H1 (cell line): ENCODE results near the gene MARK3. TPM values are rescaled to one million over a fixed set of nuclear protein-coding genes. Genes with fewer than 3 reads are reported as not detected.

ENCODE experiments used
- CEBPB ChIP-seq: IDR thresholded peaks from 2 replicates; pipeline ENCODE4 v1.6.1; 2012; ENCODE audit warnings: low read depth, low read length
- CHD1 ChIP-seq: IDR thresholded peaks from 2 replicates; pipeline ENCODE4 v1.6.1; 2012; ENCODE audit warnings: low read depth, low read length, improper control_type of control experiment
- RXRA ChIP-seq: IDR thresholded peaks from 2 replicates; pipeline ENCODE4 v1.6.1; 2011; ENCODE audit warnings: low read depth, mild to moderate bottlenecking, low read length, moderate library complexity; ENCODE audit not compliant: insufficient read depth
- polyA plus RNA-seq, 7 experiments: library from polyadenylated mRNA; depleted of rRNA in 3 of 7; stranded (reverse) in 5 of 7; unstranded in 2 of 7; fragments of >200 nt in 5 of 7; fragments of 200-250 nt in 2 of 7; gene quantifications; 1 replicate in 5 of 7; 2 replicates in 1 of 7; 4 replicates in 1 of 7; pipeline versions ENCODE4 v1.2.1 to v1.2.3, GENCODE V29; 2011 to 2013; ENCODE audit warnings: missing spikeins in 2 of 7, mixed read lengths in 2 of 7
- total RNA-seq: library from RNA; stranded (reverse); fragmentation: NEBNext Ultra II Directional; extraction: Animal tissue kit (Norgen Biotek cat#: 25700); gene quantifications from 2 replicates; pipeline ENCODE4 v1.2.1, GENCODE V29; 2021
- TF ChIP-seq, protein P1 (sequence below): fragments of 300-600 bp; sonication (generic); IDR thresholded peaks from 2 replicates; pipeline ENCODE4 v1.7.1; 2012; ENCODE audit warnings: low read length, moderate library complexity, mild to moderate bottlenecking, inconsistent platforms; ENCODE audit not compliant: insufficient replicate concordance

MARK3 gene
- total and polyA plus RNA-seq, 2 of the 8 experiments (the other 6 are each of a cell fraction or from before 2014, with no cell fraction given), result 39.4 to 76.9 TPM

GRCh38 chr14:103434868-103435442 is 49.7 kb downstream of the MARK3 start (continued):
- TF ChIP-seq, protein P1, sequence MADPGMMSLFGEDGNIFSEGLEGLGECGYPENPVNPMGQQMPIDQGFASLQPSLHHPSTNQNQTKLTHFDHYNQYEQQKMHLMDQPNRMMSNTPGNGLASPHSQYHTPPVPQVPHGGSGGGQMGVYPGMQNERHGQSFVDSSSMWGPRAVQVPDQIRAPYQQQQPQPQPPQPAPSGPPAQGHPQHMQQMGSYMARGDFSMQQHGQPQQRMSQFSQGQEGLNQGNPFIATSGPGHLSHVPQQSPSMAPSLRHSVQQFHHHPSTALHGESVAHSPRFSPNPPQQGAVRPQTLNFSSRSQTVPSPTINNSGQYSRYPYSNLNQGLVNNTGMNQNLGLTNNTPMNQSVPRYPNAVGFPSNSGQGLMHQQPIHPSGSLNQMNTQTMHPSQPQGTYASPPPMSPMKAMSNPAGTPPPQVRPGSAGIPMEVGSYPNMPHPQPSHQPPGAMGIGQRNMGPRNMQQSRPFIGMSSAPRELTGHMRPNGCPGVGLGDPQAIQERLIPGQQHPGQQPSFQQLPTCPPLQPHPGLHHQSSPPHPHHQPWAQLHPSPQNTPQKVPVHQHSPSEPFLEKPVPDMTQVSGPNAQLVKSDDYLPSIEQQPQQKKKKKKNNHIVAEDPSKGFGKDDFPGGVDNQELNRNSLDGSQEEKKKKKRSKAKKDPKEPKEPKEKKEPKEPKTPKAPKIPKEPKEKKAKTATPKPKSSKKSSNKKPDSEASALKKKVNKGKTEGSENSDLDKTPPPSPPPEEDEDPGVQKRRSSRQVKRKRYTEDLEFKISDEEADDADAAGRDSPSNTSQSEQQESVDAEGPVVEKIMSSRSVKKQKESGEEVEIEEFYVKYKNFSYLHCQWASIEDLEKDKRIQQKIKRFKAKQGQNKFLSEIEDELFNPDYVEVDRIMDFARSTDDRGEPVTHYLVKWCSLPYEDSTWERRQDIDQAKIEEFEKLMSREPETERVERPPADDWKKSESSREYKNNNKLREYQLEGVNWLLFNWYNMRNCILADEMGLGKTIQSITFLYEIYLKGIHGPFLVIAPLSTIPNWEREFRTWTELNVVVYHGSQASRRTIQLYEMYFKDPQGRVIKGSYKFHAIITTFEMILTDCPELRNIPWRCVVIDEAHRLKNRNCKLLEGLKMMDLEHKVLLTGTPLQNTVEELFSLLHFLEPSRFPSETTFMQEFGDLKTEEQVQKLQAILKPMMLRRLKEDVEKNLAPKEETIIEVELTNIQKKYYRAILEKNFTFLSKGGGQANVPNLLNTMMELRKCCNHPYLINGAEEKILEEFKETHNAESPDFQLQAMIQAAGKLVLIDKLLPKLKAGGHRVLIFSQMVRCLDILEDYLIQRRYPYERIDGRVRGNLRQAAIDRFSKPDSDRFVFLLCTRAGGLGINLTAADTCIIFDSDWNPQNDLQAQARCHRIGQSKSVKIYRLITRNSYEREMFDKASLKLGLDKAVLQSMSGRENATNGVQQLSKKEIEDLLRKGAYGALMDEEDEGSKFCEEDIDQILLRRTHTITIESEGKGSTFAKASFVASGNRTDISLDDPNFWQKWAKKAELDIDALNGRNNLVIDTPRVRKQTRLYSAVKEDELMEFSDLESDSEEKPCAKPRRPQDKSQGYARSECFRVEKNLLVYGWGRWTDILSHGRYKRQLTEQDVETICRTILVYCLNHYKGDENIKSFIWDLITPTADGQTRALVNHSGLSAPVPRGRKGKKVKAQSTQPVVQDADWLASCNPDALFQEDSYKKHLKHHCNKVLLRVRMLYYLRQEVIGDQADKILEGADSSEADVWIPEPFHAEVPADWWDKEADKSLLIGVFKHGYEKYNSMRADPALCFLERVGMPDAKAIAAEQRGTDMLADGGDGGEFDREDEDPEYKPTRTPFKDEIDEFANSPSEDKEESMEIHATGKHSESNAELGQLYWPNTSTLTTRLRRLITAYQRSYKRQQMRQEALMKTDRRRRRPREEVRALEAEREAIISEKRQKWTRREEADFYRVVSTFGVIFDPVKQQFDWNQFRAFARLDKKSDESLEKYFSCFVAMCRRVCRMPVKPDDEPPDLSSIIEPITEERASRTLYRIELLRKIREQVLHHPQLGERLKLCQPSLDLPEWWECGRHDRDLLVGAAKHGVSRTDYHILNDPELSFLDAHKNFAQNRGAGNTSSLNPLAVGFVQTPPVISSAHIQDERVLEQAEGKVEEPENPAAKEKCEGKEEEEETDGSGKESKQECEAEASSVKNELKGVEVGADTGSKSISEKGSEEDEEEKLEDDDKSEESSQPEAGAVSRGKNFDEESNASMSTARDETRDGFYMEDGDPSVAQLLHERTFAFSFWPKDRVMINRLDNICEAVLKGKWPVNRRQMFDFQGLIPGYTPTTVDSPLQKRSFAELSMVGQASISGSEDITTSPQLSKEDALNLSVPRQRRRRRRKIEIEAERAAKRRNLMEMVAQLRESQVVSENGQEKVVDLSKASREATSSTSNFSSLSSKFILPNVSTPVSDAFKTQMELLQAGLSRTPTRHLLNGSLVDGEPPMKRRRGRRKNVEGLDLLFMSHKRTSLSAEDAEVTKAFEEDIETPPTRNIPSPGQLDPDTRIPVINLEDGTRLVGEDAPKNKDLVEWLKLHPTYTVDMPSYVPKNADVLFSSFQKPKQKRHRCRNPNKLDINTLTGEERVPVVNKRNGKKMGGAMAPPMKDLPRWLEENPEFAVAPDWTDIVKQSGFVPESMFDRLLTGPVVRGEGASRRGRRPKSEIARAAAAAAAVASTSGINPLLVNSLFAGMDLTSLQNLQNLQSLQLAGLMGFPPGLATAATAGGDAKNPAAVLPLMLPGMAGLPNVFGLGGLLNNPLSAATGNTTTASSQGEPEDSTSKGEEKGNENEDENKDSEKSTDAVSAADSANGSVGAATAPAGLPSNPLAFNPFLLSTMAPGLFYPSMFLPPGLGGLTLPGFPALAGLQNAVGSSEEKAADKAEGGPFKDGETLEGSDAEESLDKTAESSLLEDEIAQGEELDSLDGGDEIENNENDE, result no peak
- no peak for TF ChIP-seq RXRA
- TF ChIP-seq CEBPB, result no peak
- no peak for TF ChIP-seq CHD1
